GM18861 (cell line): ENCODE results near the gene STX1A.
"Not testable (repeated sequence)": the region's sequence is repeated elsewhere in the genome, so short reads cannot be mapped to it uniquely, and the experiment has no call there.

Source experiments
- ATAC-seq: cut with Tn5 transposase; IDR thresholded peaks from one replicate; pipeline ENCODE4 v1.9.1; 2021; ENCODE audit not compliant: unreplicated experiment

STX1A gene

GRCh38 chr7:73683788-73684693, 35.4 kb downstream of the STX1A start:
- peak; percentile 9 for ATAC-seq

GRCh38 chr7:73683056-73683787, 36.2 kb downstream of the STX1A start, which contains the start of the genes BUD23 and DNAJC30:
Gene BUD23 (plus strand): TSS chr7:73683597. CDS start chr7:73683626, 29 bp downstream.
Gene DNAJC30 (minus strand): TSS chr7:73683453. CDS start chr7:73683423, 30 bp downstream.
- ATAC-seq: peak; percentile 87

GRCh38 chr7:73682745-73683055, 36.8 kb downstream of the STX1A start:
- no peak for ATAC-seq

GRCh38 chr7:73681031-73681430, 38.4 kb downstream of the STX1A start:
- ATAC-seq: no peak

GRCh38 chr7:73680501-73680900, 39.0 kb downstream of the STX1A start:
- ATAC-seq: no peak

- ATAC-seq: no peak
Observed at GRCh38 chr7:73679709-73680108, 39.8 kb downstream of the STX1A start.

- ATAC-seq: no peak
Observed at GRCh38 chr7:73678862-73679261, 40.6 kb downstream of the STX1A start.

- not testable (repeated sequence) for ATAC-seq
Observed at GRCh38 chr7:73676062-73676461, 43.4 kb downstream of the STX1A start.

- no peak for ATAC-seq
Observed at GRCh38 chr7:73674468-73675124, 44.9 kb downstream of the STX1A start.

- no peak for ATAC-seq
Observed at GRCh38 chr7:73671857-73672445, 47.5 kb downstream of the STX1A start.

- ATAC-seq: no peak
Observed at GRCh38 chr7:73671322-73671661, 48.2 kb downstream of the STX1A start.

- no peak for ATAC-seq
Observed at GRCh38 chr7:73669858-73670385, 49.5 kb downstream of the STX1A start.

GRCh38 chr7:73669288-73669701, 50.2 kb downstream of the STX1A start:
- no peak for ATAC-seq

- no peak for ATAC-seq
Observed at GRCh38 chr7:73668886-73669230, 50.6 kb downstream of the STX1A start.

GRCh38 chr7:73668103-73668885, 51.2 kb downstream of the STX1A start:
- ATAC-seq: no peak

GRCh38 chr7:73667344-73668102, 51.9 kb downstream of the STX1A start, which contains the start of gene VPS37D:
Gene VPS37D (plus strand): TSS chr7:73667831. CDS start chr7:73667959, 128 bp downstream.
- ATAC-seq: peak; percentile 79

GRCh38 chr7:73663033-73663432, 56.4 kb downstream of the STX1A start:
- ATAC-seq: no peak

- not testable (repeated sequence) for ATAC-seq
Observed at GRCh38 chr7:73660594-73660993, 58.9 kb downstream of the STX1A start.

- no peak for ATAC-seq
Observed at GRCh38 chr7:73659983-73660382, 59.5 kb downstream of the STX1A start.
